HG03457 (cell line): Measurements from ENCODE around the gene CT47A1.
"Not testable (repeated sequence)": the region's sequence is repeated elsewhere in the genome, so short reads cannot be mapped to it uniquely, and the experiment has no call there.

Experiments used
- ATAC-seq: cut with Tn5 transposase; IDR thresholded peaks from one replicate; pipeline ENCODE4 v1.9.1; 2021; ENCODE audit warnings: moderate number of reproducible peaks; ENCODE audit not compliant: unreplicated experiment

Gene CT47A1

GRCh38 chrX:120985660-120986059 is at the start of gene CT47A1:
Gene CT47A1 (minus strand): TSS chrX:120985760. CDS start chrX:120985529, 231 bp downstream.
- not testable (repeated sequence) for ATAC-seq

GRCh38 chrX:121032531-121032930 is 47.0 kb upstream of the CT47A1 start:
- ATAC-seq = no peak

GRCh38 chrX:121030083-121030482 is 44.5 kb upstream of the CT47A1 start:
- no peak for ATAC-seq

GRCh38 chrX:121028419-121028818 is 42.9 kb upstream of the CT47A1 start:
- no peak for ATAC-seq

- ATAC-seq = no peak
Observed at GRCh38 chrX:121014826-121015225, 29.3 kb upstream of the CT47A1 start.

- no peak for ATAC-seq
Observed at GRCh38 chrX:121013897-121014455, 28.4 kb upstream of the CT47A1 start.

GRCh38 chrX:121011254-121011653 is 25.7 kb upstream of the CT47A1 start:
- no peak for ATAC-seq

- no peak for ATAC-seq
Observed at GRCh38 chrX:121010218-121010617, 24.7 kb upstream of the CT47A1 start.

- ATAC-seq = no peak
Observed at GRCh38 chrX:121009764-121010163, 24.2 kb upstream of the CT47A1 start.

- ATAC-seq = no peak
Observed at GRCh38 chrX:121008920-121009319, 23.4 kb upstream of the CT47A1 start.

GRCh38 chrX:121000589-121000988 is 15.0 kb upstream of the CT47A1 start:
- ATAC-seq = no peak

- no peak for ATAC-seq
Observed at GRCh38 chrX:120999413-120999812, 13.9 kb upstream of the CT47A1 start.

- not testable (repeated sequence) for ATAC-seq
Observed at GRCh38 chrX:120956500-120956899, 29.1 kb downstream of the CT47A1 start, which contains the start of gene CT47A7. Gene CT47A7 (minus strand): TSS chrX:120956600. CDS start chrX:120956345, 255 bp downstream.
